Activated T-helper 1 cell treated with anti-CD3 and anti-CD28 coated beads, Interleukin-12 subunit alpha, Interleukin-12 subunit beta, Interleukin-2, Interleukin-4 antibody, amounts not matched to agents 30 ng/mL and 10 ng/mL and 1 ng/mL, durations not matched to agents 14 hours and 24 hours and 36 hours (primary cell): ENCODE measurements around the gene LRCOL1. TPM values are rescaled to one million over a fixed set of nuclear protein-coding genes. Genes with fewer than 3 reads are reported as not detected.

Experiments used
- DNase-seq: peaks from one replicate; pipeline ENCODE4 v3.0.0; 2021; ENCODE audit warnings: low spot score
- H3K27ac Mint-ChIP-seq: one replicate; pipeline ENCODE4 v1.8.0; 2021; ENCODE audit warnings: mild to moderate bottlenecking, mixed read lengths
- H3K27me3 Mint-ChIP-seq: one replicate; pipeline ENCODE4 v1.8.0; 2022; ENCODE audit warnings: mild to moderate bottlenecking, moderate library complexity, mixed read lengths; ENCODE audit not compliant: insufficient read depth
- H3K36me3 Mint-ChIP-seq: one replicate; pipeline ENCODE4 v1.8.0; 2021; ENCODE audit warnings: low read depth, mixed read lengths
- H3K4me1 Mint-ChIP-seq: one replicate; pipeline ENCODE4 v1.8.0; 2021; ENCODE audit warnings: low read depth, mixed read lengths
- H3K4me3 Mint-ChIP-seq: one replicate; pipeline ENCODE4 v1.8.0; 2021; ENCODE audit warnings: mild to moderate bottlenecking, moderate library complexity, mixed read lengths
- H3K9me3 Mint-ChIP-seq: one replicate; pipeline ENCODE4 v1.8.0; 2021; ENCODE audit warnings: mixed read lengths
- intact Hi-C: fragments of 100-400 bp; cut with micrococcal nuclease; formaldehyde crosslinking; loops from one replicate; pipeline ENCODE4 v1.15.1; 2024
- total RNA-seq: library from RNA; stranded (reverse); gene quantifications from 2 replicates; pipeline ENCODE4 v1.2.3, GENCODE V29; 2022

LRCOL1 gene
- total RNA-seq, 1 donor from 2014 or later: not detected

- Mint-ChIP-seq H3K4me3 (no peak overlapping the region), H3K27ac (no peak overlapping the region), H3K36me3 (peaks cover 9% of the 10 kb centered on the region), H3K9me3 (peaks cover 8% of the 10 kb centered on the region), H3K4me1 (peaks cover 11% of the 10 kb centered on the region), H3K27me3 (peaks cover 24% of the 10 kb centered on the region)
- no peak for DNase-seq
- intact Hi-C loops: no loop called here
These were observed 9.2 kb upstream of the LRCOL1 start for GRCh38 chr12:132619386-132620112.

- intact Hi-C loops: no loop called here
- H3K9me3 Mint-ChIP-seq: peaks cover 8% of the 10 kb centered on the region
These were observed 8.6 kb upstream of the LRCOL1 start for GRCh38 chr12:132619071-132619385.

GRCh38 chr12:132618683-132619043, 8.3 kb upstream of the LRCOL1 start, which contains the start of gene P2RX2:
Gene P2RX2 (plus strand): TSS chr12:132618776. CDS start chr12:132618817, 41 bp downstream.
- intact Hi-C loops: no loop called here
- H3K4me3 Mint-ChIP-seq: no peak within 1 kb of the TSS
- peaks cover 8% of the 10 kb centered on the region for H3K9me3 Mint-ChIP-seq
- peaks cover 11% of the 10 kb centered on the region for H3K4me1 Mint-ChIP-seq
- H3K27me3 Mint-ChIP-seq: peaks cover 24% of the 10 kb centered on the region
- H3K36me3 Mint-ChIP-seq: peaks cover 9% of the 10 kb centered on the region
- H3K27ac Mint-ChIP-seq: no peak within 1 kb of the TSS
- DNase-seq: no peak

More at GRCh38 chr12:132619071-132619385, 8.6 kb upstream of the LRCOL1 start:
- Mint-ChIP-seq H3K4me3 (no peak overlapping the region), H3K36me3 (peaks cover 9% of the 10 kb centered on the region), H3K4me1 (peaks cover 11% of the 10 kb centered on the region), H3K27ac (no peak overlapping the region), H3K27me3 (peaks cover 24% of the 10 kb centered on the region)
- no peak for DNase-seq

GRCh38 chr12:132617822-132618682, 7.7 kb upstream of the LRCOL1 start:
- Mint-ChIP-seq H3K27ac (no peak overlapping the region), H3K9me3 (peaks cover 8% of the 10 kb centered on the region)
- intact Hi-C loops: no loop called here

GRCh38 chr12:132617135-132617701, 6.8 kb upstream of the LRCOL1 start:
- H3K27ac Mint-ChIP-seq: no peak overlapping the region
- H3K9me3 Mint-ChIP-seq: peaks cover 8% of the 10 kb centered on the region
- no peak for DNase-seq
- H3K27me3 Mint-ChIP-seq: peaks cover 30% of the 10 kb centered on the region
- intact Hi-C loops: no loop called here
- H3K36me3 Mint-ChIP-seq: peaks cover 4% of the 10 kb centered on the region
- peaks cover 8% of the 10 kb centered on the region for H3K4me1 Mint-ChIP-seq
- H3K4me3 Mint-ChIP-seq: no peak overlapping the region

More at GRCh38 chr12:132617822-132618682, 7.7 kb upstream of the LRCOL1 start:
- Mint-ChIP-seq H3K4me3 (no peak overlapping the region), H3K36me3 (peaks cover 9% of the 10 kb centered on the region), H3K4me1 (peaks cover 11% of the 10 kb centered on the region), H3K27me3 (peaks cover 25% of the 10 kb centered on the region)
- no peak for DNase-seq

- no peak overlapping the region for H3K27ac Mint-ChIP-seq
- H3K9me3 Mint-ChIP-seq: peaks cover 17% of the 10 kb centered on the region
- H3K27me3 Mint-ChIP-seq: peaks cover 34% of the 10 kb centered on the region
- no peak for DNase-seq
- H3K4me1 Mint-ChIP-seq: peaks cover 8% of the 10 kb centered on the region
- peaks cover 2% of the 10 kb centered on the region for H3K36me3 Mint-ChIP-seq
- no peak overlapping the region for H3K4me3 Mint-ChIP-seq
- intact Hi-C loops: loop anchor here (1.0 to 2.0 kb wide), 4 partner anchors 15 to 461 kb away; partner anchors contain the start of gene FBRSL1
These were observed 5.2 kb upstream of the LRCOL1 start for GRCh38 chr12:132615579-132616038.

- H3K4me1 Mint-ChIP-seq: peaks cover 8% of the 10 kb centered on the region
- H3K9me3 Mint-ChIP-seq: peaks cover 17% of the 10 kb centered on the region
- H3K36me3 Mint-ChIP-seq: peaks cover 2% of the 10 kb centered on the region
- intact Hi-C loops: loop anchor here (1.0 to 2.0 kb wide), 4 partner anchors 14 to 460 kb away; partner anchors contain the start of gene FBRSL1
- H3K4me3 Mint-ChIP-seq: no peak overlapping the region
- peak; percentile 66 for DNase-seq
- H3K27me3 Mint-ChIP-seq: peaks cover 34% of the 10 kb centered on the region
- no peak overlapping the region for H3K27ac Mint-ChIP-seq
These were observed 4.6 kb upstream of the LRCOL1 start for GRCh38 chr12:132614861-132615578.

GRCh38 chr12:132614029-132614428, 3.6 kb upstream of the LRCOL1 start:
- Mint-ChIP-seq H3K4me1 (peaks cover 8% of the 10 kb centered on the region), H3K4me3 (no peak overlapping the region), H3K27me3 (peaks cover 37% of the 10 kb centered on the region), H3K9me3 (peaks cover 17% of the 10 kb centered on the region), H3K36me3 (peaks cover 2% of the 10 kb centered on the region), H3K27ac (no peak overlapping the region)
- intact Hi-C loops: loop anchor here (2.0 kb wide), 2 partner anchors 13 to 459 kb away; no protein-coding TSS in a partner anchor
- DNase-seq: no peak

GRCh38 chr12:132611620-132612019, 1.2 kb upstream of the LRCOL1 start:
- DNase-seq: no peak
- H3K27ac Mint-ChIP-seq: no peak overlapping the region
- H3K4me3 Mint-ChIP-seq: no peak overlapping the region
- peaks cover 9% of the 10 kb centered on the region for H3K9me3 Mint-ChIP-seq
- intact Hi-C loops: no loop called here
- H3K27me3 Mint-ChIP-seq: peaks cover 31% of the 10 kb centered on the region
- peaks cover 10% of the 10 kb centered on the region for H3K4me1 Mint-ChIP-seq
- H3K36me3 Mint-ChIP-seq: no peaks in the 10 kb centered on the region

- DNase-seq: no peak
- peaks cover 34% of the 10 kb centered on the region for H3K27me3 Mint-ChIP-seq
- peaks cover 9% of the 10 kb centered on the region for H3K9me3 Mint-ChIP-seq
- H3K4me3 Mint-ChIP-seq: no peak overlapping the region
- intact Hi-C loops: no loop called here
- H3K36me3 Mint-ChIP-seq: no peaks in the 10 kb centered on the region
- H3K4me1 Mint-ChIP-seq: peaks cover 13% of the 10 kb centered on the region
- no peak overlapping the region for H3K27ac Mint-ChIP-seq
These were observed 652 bp upstream of the LRCOL1 start for GRCh38 chr12:132610866-132611602.

- H3K36me3 Mint-ChIP-seq: no peaks in the 10 kb centered on the region
- H3K4me3 Mint-ChIP-seq: no peak overlapping the region
- DNase-seq: no peak
- intact Hi-C loops: no loop called here
- no peak overlapping the region for H3K27ac Mint-ChIP-seq
- peaks cover 5% of the 10 kb centered on the region for H3K4me1 Mint-ChIP-seq
- H3K9me3 Mint-ChIP-seq: peaks cover 9% of the 10 kb centered on the region
- H3K27me3 Mint-ChIP-seq: peaks cover 30% of the 10 kb centered on the region
These were observed 1.9 kb downstream of the LRCOL1 start for GRCh38 chr12:132608231-132609171.
